ENCODE data around the gene KIAA0825. TPM values are rescaled to one million over a fixed set of nuclear protein-coding genes. Genes with fewer than 3 reads are reported as not detected.

Gene KIAA0825
- total and polyA plus RNA-seq, 2 of the 8 experiments (the other 6 are each of a cell fraction or from before 2014, with no cell fraction given): 0.60 to 1.0 TPM

DNA sequence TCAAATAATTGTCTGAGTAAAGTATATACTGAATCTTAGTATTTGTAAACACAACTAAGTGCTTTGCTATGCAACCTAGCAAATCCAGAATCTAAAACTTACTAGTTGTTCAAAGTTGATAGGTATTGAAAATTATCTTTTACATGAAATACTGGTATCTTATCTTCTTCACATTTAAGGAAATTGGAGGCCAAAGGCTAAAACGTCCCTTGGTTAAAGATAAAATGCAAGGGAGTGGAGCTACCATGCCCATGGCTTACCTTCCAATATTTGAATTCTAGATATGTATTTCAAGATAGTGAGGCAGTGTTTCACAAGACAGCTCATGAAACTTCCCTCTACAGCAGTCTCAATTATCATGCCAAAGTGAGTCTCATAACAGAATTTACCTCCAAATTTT lies 373.5 kb downstream of the KIAA0825 start:
- H2BK120ac ChIP-seq (replicated peaks; ENCODE audit: low read depth, low read length): no peak overlapping the region
- no peak overlapping the region for H3K56ac ChIP-seq (replicated peaks; ENCODE audit: insufficient read length, low read depth, low read length)
- FAIRE-seq (no peak), DNase-seq (ENCODE audit: low read depth in 1 of 2, low spot score in 2 of 2) (no peak)
- H2BK12ac ChIP-seq (ENCODE audit: low read depth, low read length): no peak overlapping the region
- no peak overlapping the region for H2AFZ ChIP-seq (ENCODE audit: low read length)
- CTCF ChIA-PET (ENCODE audit: partially characterized antibody): interaction anchor here (1.1 to 2.0 kb wide), 2 partner anchors 9 to 26 kb away, joined by 4 to 9 read pairs; no protein-coding TSS in a partner anchor
- no peaks in the 10 kb centered on the region for H4K20me1 ChIP-seq (replicated peaks in 1 of 2; ENCODE audit: control insufficient read depth in 1 of 2, insufficient read depth in 2 of 2, low read length in 2 of 2)
- H3K4me2 ChIP-seq (ENCODE audit: insufficient read depth in 1 of 2, low read depth in 2 of 2, low read length in 2 of 2): no peak overlapping the region
- H3K79me2 ChIP-seq (ENCODE audit: control insufficient read depth in 1 of 2, insufficient read depth in 2 of 2, low read length in 2 of 2): peaks cover 0 to 13% of the 10 kb centered on the region in 2 experiments; a peak in 2 of 4 replicates
- H3K9ac ChIP-seq (replicated peaks in 1 of 4; ENCODE audit: extremely low read depth in 1 of 4, low read depth in 3 of 4, low read length in 3 of 4): no peak overlapping the region
- H3K27ac ChIP-seq (ENCODE audit: low read depth, low read length): no peak overlapping the region
- H3K14ac ChIP-seq (ENCODE audit: insufficient read length): no peak overlapping the region
- peaks cover 0 to 12% (median 1%) of the 10 kb centered on the region in 4 experiments; a peak in 2 of 7 replicates for H3K4me1 ChIP-seq (replicated peaks in 1 of 4; ENCODE audit: control insufficient read depth in 3 of 4, insufficient read depth in 4 of 4, low read length in 3 of 4)
- no peak overlapping the region for H4K91ac ChIP-seq (replicated peaks; ENCODE audit: insufficient read length, low read length)
- no peak for TF ChIP-seq GTF2F1 (IDR thresholded peaks at IDR 0.05; ENCODE audit: borderline replicate concordance, low read depth, low read length)
- no peak overlapping the region for H3K4ac ChIP-seq (replicated peaks; ENCODE audit: insufficient read length, low read depth, low read length)
- H3K23ac ChIP-seq (ENCODE audit: insufficient read length): no peak overlapping the region
- no peaks in the 10 kb centered on the region for H3K27me3 ChIP-seq (replicated peaks in 1 of 4; ENCODE audit: control insufficient read depth in 3 of 4, extremely low read depth in 1 of 4, insufficient read depth in 3 of 4, low read length in 3 of 4)
- no peak overlapping the region for H4K8ac ChIP-seq (ENCODE audit: extremely low read depth, insufficient read depth, low read length)
- H3K36me3 ChIP-seq (ENCODE audit: control insufficient read depth in 2 of 4, insufficient read depth in 4 of 4, low read length in 3 of 4): peaks cover 0 to 4% (median 0%) of the 10 kb centered on the region in 4 experiments; a peak in 1 of 8 replicates
- H3K79me1 ChIP-seq (ENCODE audit: low read depth, low read length): peaks cover 4% of the 10 kb centered on the region; the same call in 1 of the 2 replicates
- no peak overlapping the region for H2AK5ac ChIP-seq (ENCODE audit: low read depth, low read length)
- no peaks in the 10 kb centered on the region for H3K23me2 ChIP-seq (ENCODE audit: low read depth, low read length)
- POLR2A ChIA-PET (ENCODE audit: partially characterized antibody): interaction anchor here (0.7 to 1.7 kb wide), 2 partner anchors 23 to 586 kb away, joined by 3 read pairs; no protein-coding TSS in a partner anchor
- H3K9me3 ChIP-seq (ENCODE audit: insufficient read depth in 2 of 2, low read depth in 1 of 2, low read length in 1 of 2): no peaks in the 10 kb centered on the region
- H3K4me3 ChIP-seq (ENCODE audit: extremely low read depth in 1 of 4, insufficient read depth in 2 of 4, low read depth in 3 of 4, low read length in 4 of 4): no peak overlapping the region
- WGBS, 2 experiments (ENCODE audit: extremely low coverage in 1 of 2, insufficient coverage in 1 of 2, insufficient read length in 1 of 2, insufficient replicate concordance in 2 of 2, low coverage in 1 of 2, low lambda C conversion rate in 2 of 2, missing lambda C conversion rate in 1 of 2): 82% methylated on average over 1 of the region's 1 CpG; no CpG with 5 or more reads in 1 of the 2 experiments
- H4K5ac ChIP-seq (ENCODE audit: insufficient read length, low read depth, low read length): no peak overlapping the region
- no peak overlapping the region for H2BK15ac ChIP-seq (ENCODE audit: low read length)
- no peak overlapping the region for H2BK5ac ChIP-seq (ENCODE audit: low read depth, low read length)
- no peak overlapping the region for H3K18ac ChIP-seq (ENCODE audit: extremely low read depth, low read length)
- H2BK20ac ChIP-seq (ENCODE audit: low read length): no peak overlapping the region
